Gastroesophageal sphincter (tissue), 4 donors: ENCODE measurements around the gene ZNF397. TPM values are rescaled to one million over a fixed set of nuclear protein-coding genes. Genes with fewer than 3 reads are reported as not detected.
A peak's percentile ranks its signal among the peaks of the same experiment; 100 is the strongest.

Source experiments
- ATAC-seq: fragments of 150-250 bp; one replicate; pipeline ENCODE4 v1.9.1; 2016; ENCODE audit warnings: mild to moderate bottlenecking, moderate library complexity
- H3K27ac ChIP-seq, 4 donors: fragments of 200-600 bp; sonication (generic) in 3 of 4; 1 replicate in 3 of 4; 2 replicates in 1 of 4; pipeline ENCODE4 v1.5.1; 2016 to 2019
- H3K27me3 ChIP-seq: fragments of 200-600 bp; sonication (generic); one replicate; pipeline ENCODE4 v1.5.1; 2019
- H3K36me3 ChIP-seq, 2 donors: fragments of 200-600 bp; sonication (generic); one replicate each; pipeline ENCODE4 v1.5.1; 2019; ENCODE audit warnings: control low read depth in 1 of 2
- H3K4me1 ChIP-seq, 3 donors: fragments of 200-600 bp; sonication (generic); 1 replicate in 2 of 3; 2 replicates in 1 of 3; pipeline ENCODE4 v1.5.1; 2016 to 2019; ENCODE audit warnings: control low read depth in 2 of 3
- H3K4me3 ChIP-seq, 2 donors: fragments of 200-600 bp; sonication (generic); one replicate each; pipeline ENCODE4 v1.5.1; 2019; ENCODE audit warnings: mild to moderate bottlenecking in 1 of 2, moderate library complexity in 1 of 2
- H3K9me3 ChIP-seq, 3 donors: fragments of 200-600 bp; sonication (generic); one replicate each; pipeline ENCODE4 v1.5.1; 2017 to 2019; ENCODE audit warnings: control low read depth in 2 of 3
- CTCF ChIP-seq, 4 experiments: fragments of 200-600 bp in 2 of 4; fragments of 450-650 bp in 2 of 4; sonication (generic) in 1 of 4; IDR thresholded peaks; one replicate each; pipeline ENCODE4 v1.5.1; 2017 to 2019; ENCODE audit warnings: antibody characterized with exemption in 4 of 4, mild to moderate bottlenecking in 2 of 4, moderate library complexity in 2 of 4
- EP300 ChIP-seq: sonication (generic); formaldehyde crosslinking; IDR thresholded peaks from one replicate; pipeline ENCODE4 v1.6.1; 2017; ENCODE audit warnings: antibody characterized with exemption, mild to moderate bottlenecking
- POLR2A ChIP-seq, 2 donors: fragments of 450-650 bp; IDR thresholded peaks; one replicate each; pipeline ENCODE4 v1.6.1; 2017; ENCODE audit warnings: antibody characterized with exemption in 2 of 2, mild to moderate bottlenecking in 2 of 2, moderate library complexity in 1 of 2
- POLR2AphosphoS5 ChIP-seq: sonication (generic); formaldehyde crosslinking; IDR thresholded peaks from one replicate; pipeline ENCODE4 v1.6.1; 2017; ENCODE audit warnings: antibody characterized with exemption
- WGBS, 2 donors: methylation state at CpG; one replicate each; pipeline ENCODE4 v1.1.5; 2018; ENCODE audit warnings: low coverage in 1 of 2; 5-methylcytosine and 5-hydroxymethylcytosine counted together
- total RNA-seq, 4 donors: library from RNA; depleted of rRNA; stranded (reverse); fragments of >200 nt; gene quantifications; one replicate each; pipeline ENCODE4 v1.1.0, GENCODE V29; 2016

ZNF397 gene
- total RNA-seq, 4 donors from 2014 or later: 30.6 to 40.0 (median 31.3) TPM

DNA sequence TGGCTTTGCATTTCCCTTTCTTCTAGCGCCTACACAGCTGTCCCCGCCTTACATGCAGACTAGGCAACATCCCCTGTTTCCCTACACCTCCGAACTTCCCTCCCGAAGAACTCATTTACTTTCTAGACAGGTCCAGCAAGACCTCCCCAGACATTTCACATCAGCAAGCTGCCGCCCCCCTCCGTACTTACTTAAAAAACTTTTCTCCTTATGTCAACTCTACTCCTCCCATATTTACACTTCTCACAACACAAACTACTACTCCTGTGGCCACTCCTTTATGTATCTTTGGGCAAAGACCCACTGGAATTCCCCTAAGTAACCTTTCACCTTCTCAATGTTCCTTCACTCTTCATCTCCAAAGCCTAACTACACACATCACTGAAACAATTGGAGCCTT, 20.4 kb upstream of the ZNF397 start:
- TF ChIP-seq CTCF (IDR thresholded peaks at IDR 0.05): no peak
- no peak for ATAC-seq
- Histone ChIP-seq H3K36me3 (no peaks in the 10 kb centered on the region), H3K4me1 (no peaks in the 10 kb centered on the region), H3K27ac (no peak overlapping the region), H3K4me3 (no peak overlapping the region), H3K9me3 (no peaks in the 10 kb centered on the region), H3K27me3 (no peaks in the 10 kb centered on the region)
- WGBS, 2 donors: 46 to 72% methylated on average over 4 to 6 of the region's 6 CpGs

DNA sequence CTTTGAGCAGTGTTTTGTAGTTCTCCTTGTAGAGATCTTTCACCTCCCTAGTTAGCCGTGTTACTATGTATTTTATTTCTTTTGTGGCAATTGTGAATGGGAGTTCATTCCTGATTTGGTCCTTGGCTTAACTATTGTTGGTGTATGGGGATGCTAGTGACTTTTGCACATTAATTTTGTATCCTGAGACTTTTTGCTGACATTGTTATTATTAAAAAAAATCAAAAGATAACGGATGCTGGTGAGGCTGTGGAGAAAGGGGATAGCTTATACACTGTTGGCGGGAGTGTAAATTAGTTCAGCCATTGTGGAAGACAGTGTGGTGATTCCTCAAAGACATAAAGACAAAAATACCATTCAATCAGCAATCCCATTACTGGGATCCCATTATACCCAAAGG, 17.0 kb upstream of the ZNF397 start:
- TF ChIP-seq CTCF (IDR thresholded peaks at IDR 0.05) (no peak), EP300 (no peak), POLR2A (IDR thresholded peaks at IDR 0.05) (no peak), POLR2AphosphoS5 (no peak)
- no peak for ATAC-seq
- Histone ChIP-seq H3K27me3 (no peaks in the 10 kb centered on the region), H3K27ac (no peak overlapping the region), H3K36me3 (no peaks in the 10 kb centered on the region), H3K4me1 (no peaks in the 10 kb centered on the region), H3K4me3 (no peak overlapping the region), H3K9me3 (no peaks in the 10 kb centered on the region)
- WGBS, 2 donors: 81 to 85% methylated on average over 3 of the region's 3 CpGs

- TF ChIP-seq POLR2AphosphoS5: no peak
- TF ChIP-seq EP300: no peak
- no peak for TF ChIP-seq CTCF (IDR thresholded peaks at IDR 0.05)
- no peak for TF ChIP-seq POLR2A (IDR thresholded peaks at IDR 0.05)
Observed at GRCh38 chr18:35227254-35227653, 13.6 kb upstream of the ZNF397 start.

GRCh38 chr18:35231052-35231451, 9.8 kb upstream of the ZNF397 start:
- Histone ChIP-seq H3K36me3 (no peaks in the 10 kb centered on the region), H3K4me1 (peaks cover 0 to 6% (median 3%) of the 10 kb centered on the region in 3 donors), H3K4me3 (no peak overlapping the region), H3K27ac (no peak overlapping the region), H3K27me3 (no peaks in the 10 kb centered on the region), H3K9me3 (no peaks in the 10 kb centered on the region)
- WGBS, 2 donors: 0% methylated on average over 2 to 6 of the region's 6 CpGs
- TF ChIP-seq CTCF (IDR thresholded peaks at IDR 0.05) (peak; percentile 74 to 95 (median 84)), EP300 (no peak), POLR2A (IDR thresholded peaks at IDR 0.05) (no peak), POLR2AphosphoS5 (peak; percentile 51)
- peak; percentile 85 for ATAC-seq

More at GRCh38 chr18:35227254-35227653, 13.6 kb upstream of the ZNF397 start:
- Histone ChIP-seq H3K36me3 (no peaks in the 10 kb centered on the region), H3K27ac (no peak overlapping the region), H3K9me3 (no peaks in the 10 kb centered on the region), H3K27me3 (no peaks in the 10 kb centered on the region), H3K4me1 (peaks cover 0 to 6% (median 3%) of the 10 kb centered on the region in 3 donors), H3K4me3 (no peak overlapping the region)
- ATAC-seq: no peak
- WGBS, 2 donors: 57% methylated on average over 1 of the region's 1 CpG; no CpG with 5 or more reads in 1 of the 2 donors

DNA sequence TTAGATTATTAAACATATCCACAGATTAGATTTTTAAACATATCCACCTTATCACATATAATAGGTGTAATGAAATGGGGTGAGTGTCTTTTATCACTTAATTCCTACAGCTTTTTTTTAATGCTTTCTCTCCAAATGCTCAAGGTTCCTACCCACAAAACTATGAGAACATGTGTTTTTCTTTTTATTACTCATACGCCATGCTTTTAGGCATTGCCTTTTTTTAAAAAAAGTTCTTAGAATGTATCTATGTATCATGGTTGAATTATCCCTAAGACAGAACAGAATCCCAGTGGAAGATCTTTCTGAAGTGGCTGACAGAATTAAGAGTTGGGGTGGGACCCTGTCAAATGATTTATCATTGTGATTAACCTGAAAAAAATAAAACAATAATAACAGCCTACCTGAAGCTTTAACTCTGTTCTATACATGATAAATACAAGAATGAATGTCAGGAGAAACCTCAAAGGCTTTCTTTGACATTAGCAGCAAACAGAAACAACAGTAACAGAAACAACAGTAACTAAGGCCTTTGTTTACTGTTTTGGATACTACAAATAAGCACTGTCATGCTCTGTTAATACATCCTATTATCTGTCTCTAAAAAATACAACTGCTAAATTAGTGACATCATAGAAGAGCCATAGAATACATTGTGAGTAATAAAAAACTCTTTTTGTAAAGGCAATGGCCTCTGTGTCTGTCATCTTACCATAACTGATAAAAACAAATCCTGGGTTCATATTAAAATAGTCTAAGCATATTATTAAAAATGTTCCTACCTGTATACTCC, 4.1 kb upstream of the ZNF397 start:
- no peak for TF ChIP-seq POLR2A (IDR thresholded peaks at IDR 0.05)
- no peak for TF ChIP-seq POLR2AphosphoS5
- no peak for TF ChIP-seq EP300
- TF ChIP-seq CTCF (IDR thresholded peaks at IDR 0.05): no peak
- no peak for ATAC-seq
- WGBS, 2 donors: 85 to 100% methylated on average over 1 of the region's 1 CpG

More for the DNA sequence above, 4.1 kb upstream of the ZNF397 start:
- H3K36me3 ChIP-seq: no peaks in the 10 kb centered on the region
- H3K27me3 ChIP-seq: no peaks in the 10 kb centered on the region
- no peaks in the 10 kb centered on the region for H3K9me3 ChIP-seq
- H3K27ac ChIP-seq: no peak overlapping the region
- peaks cover 0 to 9% (median 3%) of the 10 kb centered on the region in 3 donors for H3K4me1 ChIP-seq
- H3K4me3 ChIP-seq: no peak overlapping the region
